NCI-H748 (cell line): ENCODE results near the gene CFAP70.
"Not testable (repeated sequence)": the region's sequence is repeated elsewhere in the genome, so short reads cannot be mapped to it uniquely, and the experiment has no call there.

Source experiments
- DNase-seq: peaks from one replicate; lab custom pipeline; 2025; ENCODE audit not compliant: unreplicated experiment; lab: John Stamatoyannopoulos, UW

Gene CFAP70

DNA sequence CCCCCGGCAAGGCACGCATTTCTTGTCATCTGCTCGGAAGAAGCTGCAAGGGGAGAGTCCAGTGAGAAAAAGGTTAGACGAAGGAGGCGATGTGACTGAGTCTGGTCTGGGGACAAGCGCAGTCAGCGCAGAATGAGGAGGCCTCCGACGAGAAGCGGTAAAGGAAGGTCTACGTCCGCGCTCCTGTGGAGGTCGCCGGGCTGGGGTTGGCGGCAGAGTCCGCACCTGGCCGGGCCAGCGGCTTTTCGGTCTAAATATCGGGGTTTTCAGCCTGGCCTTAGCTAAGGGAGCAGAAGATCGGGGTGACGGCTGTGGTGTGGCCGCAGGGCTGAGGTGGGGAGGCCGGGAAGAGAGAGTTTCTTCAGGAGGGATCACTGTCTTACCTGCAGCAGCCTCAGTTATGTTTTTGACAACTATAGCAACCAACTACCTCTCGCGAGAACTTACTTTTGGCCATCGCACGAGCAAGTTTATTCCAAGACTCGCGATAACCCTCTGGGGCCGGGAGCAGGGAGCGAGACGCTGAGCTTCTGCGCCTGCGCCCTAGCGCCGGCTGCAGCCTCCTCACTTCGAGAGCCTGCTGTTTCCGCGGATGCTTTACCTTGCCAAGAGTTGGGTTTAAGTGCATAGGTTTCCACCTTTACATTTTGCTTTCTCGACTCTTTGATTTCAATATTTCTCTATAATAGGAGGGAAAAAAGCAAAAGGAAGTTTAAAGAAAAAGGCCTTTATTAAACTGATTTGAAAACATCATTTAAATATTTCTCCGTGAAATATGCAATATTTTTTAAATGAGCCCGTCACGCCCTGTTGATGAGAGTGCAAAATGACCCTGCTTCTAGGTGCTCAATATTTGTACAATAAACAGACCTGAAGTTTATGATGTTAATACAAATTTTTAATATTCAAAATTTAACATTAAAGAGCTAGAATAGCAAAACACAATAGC is at the start of gene CFAP70:
Gene CFAP70, minus strand, starts transcription at position 534 of the 949 bp plus-strand sequence. CDS start 4,068 bp downstream, outside the sequence.
- DNase-seq: peak; percentile 96

DNA sequence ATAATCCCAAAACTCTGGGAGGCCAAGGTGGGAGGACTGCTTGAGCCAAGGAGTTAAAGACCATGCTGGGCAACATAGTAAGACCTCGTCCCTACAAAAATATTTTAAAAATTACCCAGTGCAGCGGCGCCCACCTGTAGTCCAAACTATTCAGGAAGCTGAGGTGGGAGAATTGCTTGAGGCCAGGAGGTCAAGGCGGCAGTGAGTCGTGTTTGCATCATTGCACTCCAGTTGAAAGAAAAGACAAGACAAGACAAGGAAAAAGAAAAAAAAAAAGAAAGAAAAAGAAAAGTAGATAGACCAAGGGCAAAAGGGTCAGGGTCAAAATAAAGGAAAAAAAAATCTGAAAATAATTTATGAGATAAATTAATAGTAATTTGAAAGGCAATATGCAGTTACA is 49.4 kb upstream of the CFAP70 start:
- DNase-seq: no peak

DNA sequence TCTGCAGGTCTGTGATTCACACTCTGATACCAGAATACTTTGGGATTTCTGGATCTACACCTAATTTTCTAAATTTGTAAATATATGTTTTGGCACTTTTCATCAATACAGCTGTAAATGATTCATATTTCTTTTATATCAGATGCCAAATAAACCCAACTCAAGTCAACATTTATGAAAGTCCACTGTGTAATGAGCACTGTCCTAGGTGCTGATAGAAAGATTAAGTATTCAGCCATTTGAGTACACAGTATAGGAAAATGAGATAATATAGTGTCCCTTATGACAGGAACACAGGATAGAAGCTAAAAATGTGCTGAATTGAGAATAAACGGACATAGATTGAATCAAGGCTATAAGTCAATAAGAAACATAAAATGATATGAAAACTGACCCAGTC is 48.8 kb upstream of the CFAP70 start:
- DNase-seq: no peak

DNA sequence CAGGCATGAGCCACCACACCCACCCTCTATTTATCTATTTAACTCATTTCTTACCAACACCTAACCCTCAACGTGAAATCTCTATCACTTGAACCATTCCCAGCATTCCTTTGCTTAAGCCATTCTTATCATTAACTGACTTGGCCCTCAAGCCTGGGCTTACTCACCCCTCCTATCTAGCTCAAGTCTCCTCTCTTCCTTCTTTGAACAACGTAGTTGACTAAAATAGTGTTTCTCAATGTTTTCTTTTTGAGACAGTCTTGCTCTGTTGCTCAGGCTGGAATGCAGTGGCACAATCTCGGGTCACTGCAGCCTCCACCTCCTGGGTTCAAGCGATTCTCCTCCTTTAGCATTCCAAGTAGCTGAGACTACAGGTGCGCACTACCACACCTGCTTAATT is 48.2 kb upstream of the CFAP70 start:
- no peak for DNase-seq

DNA sequence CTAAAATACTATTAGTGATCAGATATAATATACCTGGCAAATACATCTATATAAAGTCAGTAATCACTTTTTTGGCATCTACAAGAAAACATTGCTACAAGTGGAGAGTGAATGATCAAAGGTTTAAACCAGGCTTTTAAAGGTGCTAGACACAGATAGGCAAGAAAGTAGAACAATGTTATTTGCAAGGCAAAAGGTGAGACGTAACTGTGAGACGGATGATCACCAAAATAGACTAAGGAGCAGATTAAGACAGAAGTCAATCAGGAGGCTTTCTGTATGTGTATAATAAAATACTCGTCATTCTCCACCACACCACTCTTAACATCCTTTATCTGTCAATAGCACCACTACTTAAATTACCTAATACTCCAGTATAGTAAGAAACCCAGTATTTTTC is 46.9 kb upstream of the CFAP70 start:
- DNase-seq: no peak

DNA sequence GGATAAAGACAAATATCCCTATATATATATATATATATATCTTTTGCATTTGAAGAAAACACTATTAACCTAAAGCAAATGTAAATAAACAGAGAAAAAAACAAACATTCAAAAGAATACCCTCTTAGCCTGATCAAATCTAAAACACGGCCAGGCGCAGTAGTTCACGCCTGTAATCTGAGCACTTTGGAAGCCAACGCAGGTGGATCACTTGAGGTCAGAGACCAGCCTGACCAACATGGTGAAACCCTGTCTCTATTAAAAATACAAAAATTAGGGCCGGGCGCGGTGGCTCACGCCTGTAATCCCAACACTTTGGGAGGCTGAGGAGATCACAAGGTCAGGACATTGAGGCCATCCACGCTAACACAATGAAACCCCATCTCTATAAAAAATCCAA is 46.0 kb upstream of the CFAP70 start:
- peak; percentile 52 for DNase-seq

DNA sequence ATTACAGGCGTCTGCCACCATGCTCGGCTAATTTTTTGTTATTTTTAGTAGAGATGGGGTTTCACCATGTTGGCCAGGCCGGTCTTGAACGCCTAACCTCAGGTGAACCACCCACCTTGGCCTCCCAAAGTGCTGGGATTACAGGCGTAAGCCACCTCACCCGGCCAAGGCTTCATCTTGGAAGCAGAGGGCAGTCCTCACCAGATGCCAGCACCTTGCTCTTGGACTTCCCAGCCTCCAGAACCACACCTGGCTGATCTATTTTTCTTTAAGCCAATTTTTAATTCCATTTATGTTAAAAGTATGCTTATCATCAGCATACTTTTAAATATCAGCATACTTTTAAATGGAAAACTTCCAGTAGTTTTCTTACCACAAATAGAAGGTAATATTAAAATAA is 43.0 kb upstream of the CFAP70 start:
- DNase-seq: no peak

DNA sequence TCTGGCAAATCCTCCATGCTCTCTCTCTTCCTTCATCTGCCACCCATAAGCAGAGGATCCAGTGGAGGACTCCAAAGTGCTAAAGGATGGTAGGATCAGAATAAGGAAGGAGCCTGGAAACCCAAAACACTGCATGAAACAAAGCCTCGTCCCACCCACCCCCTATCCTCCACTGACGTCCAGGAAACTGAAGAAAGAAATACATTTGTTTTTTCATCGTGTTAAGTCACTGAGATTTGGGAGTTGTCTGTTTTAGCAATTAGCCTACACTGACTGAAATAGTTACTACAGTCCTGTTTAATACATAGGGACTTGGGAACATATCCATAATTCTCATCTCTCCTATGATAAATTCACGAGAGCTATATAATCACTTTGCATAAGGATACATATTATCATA is 40.4 kb upstream of the CFAP70 start:
- no peak for DNase-seq

DNA sequence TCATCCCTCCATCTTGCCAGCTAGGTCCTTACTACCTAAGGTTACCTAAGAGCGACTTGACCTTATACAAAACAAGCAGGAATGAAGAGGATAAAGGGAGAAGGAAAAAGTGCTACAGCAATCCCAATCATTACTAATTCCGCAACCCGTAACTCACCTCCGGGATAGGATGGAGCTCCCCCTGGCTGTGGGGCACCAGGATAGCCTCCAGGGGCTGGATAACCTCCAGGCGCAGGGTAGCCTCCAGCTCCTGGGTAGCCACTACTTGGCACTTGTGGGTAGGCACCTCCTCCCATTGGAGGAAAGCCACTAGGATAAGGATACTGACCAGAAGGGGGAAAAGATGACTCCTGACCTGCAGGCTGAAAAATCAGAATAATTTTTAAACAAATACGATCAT is 39.4 kb upstream of the CFAP70 start:
- DNase-seq: no peak

DNA sequence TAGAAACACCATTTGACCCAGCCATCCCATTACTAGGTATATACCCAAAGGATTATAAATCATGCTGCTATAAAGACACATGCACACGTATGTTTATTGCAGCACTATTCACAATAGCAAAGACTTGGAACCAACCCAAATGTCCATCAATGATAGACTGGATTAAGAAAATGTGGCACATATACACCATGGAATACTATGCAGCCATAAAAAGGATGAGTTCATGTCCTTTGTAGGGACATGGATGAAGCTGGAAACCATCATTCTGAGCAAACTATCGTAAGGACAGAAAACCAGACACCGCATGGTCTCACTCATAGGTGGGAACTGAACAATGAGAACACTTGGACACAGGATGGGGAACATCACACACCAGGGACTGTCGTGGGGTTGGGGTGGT is 35.7 kb upstream of the CFAP70 start:
- DNase-seq: not testable (repeated sequence)

DNA sequence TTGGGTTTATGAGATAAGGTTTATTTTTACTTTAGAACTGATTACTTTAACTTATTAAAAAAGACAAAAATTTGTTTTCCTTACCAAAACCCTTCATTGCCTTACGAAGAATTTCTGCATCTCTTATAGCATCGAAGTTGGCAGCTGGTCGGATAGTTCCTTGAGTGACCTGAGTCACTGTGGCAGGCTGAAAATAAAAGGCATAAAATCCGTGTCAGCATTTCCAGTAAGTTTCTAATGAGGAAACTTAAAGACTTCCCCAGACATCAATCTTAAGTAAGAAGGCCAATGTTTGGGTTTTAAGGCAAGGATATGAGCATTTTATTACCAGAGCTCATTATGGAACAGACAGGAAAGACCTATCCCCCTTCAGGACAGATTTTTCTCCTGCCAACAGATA is 29.6 kb upstream of the CFAP70 start:
- DNase-seq: no peak

DNA sequence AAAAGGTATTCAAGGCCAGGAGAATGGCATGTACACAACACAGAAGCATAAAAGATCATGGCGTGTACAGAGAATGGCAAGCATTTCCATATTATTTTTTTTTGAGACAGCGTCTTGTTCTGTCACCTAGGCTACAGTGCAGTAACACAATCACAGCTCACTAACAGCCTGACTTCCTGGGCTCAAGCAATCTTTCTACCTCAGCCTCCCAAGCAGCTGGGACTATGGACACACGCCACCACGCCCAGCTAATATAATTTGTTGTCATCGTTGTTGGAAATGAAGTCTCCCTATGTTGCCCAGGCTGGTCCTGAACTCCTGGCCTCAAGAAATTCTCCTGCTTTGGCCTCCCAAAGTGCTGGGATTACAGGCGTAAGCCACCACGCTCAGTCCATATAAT is 27.9 kb upstream of the CFAP70 start:
- no peak for DNase-seq

DNA sequence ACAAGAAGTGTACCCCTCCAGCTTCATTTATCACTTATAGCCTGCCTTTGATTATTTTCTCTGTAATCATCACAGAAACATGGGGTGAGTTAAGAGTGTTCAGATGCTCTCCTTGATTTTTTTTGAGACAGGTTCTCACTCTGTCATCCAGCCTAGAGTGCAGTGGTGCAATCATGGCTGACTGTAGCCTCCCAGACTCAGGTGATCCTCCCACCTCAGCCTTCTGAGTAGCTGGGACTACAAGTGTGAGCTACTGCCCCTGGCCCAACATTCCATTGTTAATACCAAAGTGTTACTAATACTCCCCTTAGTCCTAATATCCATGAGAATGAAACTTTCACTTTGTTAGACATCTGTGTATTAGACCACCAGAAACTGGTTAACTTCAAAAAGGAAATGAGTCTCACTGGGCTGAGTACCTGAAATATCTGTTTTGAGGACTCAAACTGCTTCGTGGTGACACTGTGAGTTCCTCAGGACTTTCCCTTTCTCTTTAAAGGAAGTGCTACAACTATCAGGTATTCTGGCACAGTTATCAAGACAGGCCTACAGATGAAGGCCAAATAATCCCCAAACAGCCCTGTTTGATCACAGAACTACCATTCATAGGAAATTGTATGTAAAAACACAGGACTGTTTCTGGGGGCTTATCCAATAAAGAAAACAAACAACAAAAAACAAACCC is 20.5 kb upstream of the CFAP70 start:
- DNase-seq: no peak

DNA sequence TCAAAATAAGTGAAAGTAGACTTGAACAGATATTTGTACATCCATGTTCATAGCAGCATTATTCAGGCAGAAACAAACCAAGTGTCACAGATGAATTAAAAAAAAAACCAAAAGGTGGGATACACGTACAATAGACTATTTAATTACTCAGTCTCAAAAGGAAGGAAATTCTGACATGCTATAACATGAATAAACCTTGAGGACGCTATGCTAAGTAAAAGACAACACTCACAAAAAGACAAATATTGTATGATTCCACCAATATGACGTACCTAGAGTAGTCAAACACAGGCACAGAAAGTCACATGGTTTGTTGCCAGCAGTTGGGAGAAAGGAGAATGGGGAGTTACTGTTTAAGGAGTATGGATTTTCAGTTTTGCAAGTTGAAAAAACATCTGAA is 18.0 kb upstream of the CFAP70 start:
- no peak for DNase-seq

DNA sequence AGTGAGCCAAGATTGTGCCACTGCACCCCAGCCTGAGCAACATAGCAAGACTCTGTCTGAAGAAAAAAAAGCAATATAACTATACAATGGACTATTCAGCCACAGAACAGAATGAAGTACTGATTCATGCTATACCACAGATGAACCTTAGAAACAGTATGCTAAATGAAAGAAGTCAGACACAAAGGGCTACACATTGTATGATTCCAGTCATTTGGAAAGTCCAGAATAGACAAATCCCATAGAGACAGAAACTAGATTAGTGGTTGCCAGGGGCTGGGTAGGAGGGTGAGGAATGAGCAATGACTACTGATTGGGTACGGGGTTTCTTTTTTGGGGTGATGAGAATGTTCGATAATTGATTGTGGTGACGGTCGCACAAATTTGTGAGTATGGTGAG is 9.6 kb upstream of the CFAP70 start:
- DNase-seq: no peak

DNA sequence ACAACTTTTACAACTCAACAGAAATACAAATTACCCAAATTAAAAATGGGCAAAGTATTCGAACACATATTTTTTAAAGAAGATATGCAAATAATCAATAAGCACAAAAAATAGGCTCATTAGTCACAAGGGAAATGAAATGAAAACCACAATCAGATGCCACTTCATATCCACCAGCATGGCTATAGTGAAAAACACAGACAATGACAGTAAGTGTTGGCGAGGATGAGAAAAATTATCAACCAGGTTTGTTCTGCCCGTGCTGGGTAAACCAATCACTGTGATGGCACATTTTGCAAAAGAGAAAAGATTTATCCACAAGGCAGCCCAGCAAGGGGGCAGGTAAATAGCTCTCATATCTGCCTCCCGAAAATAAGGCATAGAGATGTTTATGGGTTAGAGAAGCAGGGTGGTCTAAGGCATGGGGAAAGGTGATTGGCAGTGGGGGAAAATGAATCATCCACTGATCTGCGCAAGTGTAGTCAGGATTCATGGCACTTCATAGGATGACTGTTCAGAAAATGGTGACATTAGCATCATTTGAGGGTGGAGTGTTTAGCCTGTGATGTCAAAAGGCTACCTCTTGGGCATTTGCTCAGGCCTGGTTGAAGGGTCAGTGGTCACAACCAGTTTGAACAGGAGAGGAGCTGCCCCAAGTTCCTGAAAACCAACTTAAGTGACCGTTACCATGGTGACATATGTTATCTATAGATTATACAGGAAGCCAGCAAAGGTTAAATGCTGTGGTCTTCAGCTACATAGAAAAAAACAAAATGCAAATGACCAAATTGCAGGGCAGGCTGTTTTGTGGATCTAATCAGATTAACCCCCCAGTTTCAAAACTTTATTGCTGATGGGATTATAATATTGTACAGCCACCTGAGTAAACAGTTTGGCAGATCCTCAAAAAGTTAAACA is 8.0 kb upstream of the CFAP70 start:
- DNase-seq: no peak

DNA sequence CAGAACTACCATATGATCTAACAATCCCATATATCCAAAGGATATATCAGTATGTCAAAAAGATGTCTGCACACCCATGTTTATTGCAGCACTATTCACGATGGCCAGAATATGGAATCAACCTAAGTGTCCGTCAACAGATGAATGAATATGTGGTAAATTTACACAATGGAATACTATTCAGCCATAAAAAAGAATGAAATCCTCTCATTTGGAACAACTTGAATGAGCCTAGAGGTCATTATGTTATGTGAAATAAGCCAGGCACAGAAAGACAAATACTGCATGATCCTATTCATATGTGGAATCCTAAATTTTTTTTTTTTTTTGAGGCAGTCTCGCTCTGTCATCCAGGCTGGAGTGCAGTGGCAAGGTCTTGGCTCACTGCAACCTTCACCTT is 6.3 kb upstream of the CFAP70 start:
- no peak for DNase-seq

DNA sequence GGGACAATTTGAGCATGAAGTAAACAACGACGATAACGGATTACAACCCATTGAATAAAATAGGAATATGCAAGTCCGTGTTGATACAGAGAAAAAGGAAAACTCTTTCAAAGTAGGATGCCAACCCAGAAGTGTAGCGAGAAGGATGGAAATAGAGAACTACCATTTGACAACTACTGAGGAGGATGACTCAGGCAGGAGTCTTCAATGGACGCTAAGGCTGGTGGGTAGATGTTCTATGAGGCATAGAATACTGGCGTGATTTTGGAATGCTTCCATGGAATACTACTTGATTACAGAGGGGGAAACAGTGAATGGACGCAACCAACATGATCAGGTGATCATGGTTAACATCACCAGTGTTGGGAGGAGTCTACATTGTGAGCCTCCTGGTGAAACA is 828 bp upstream of the CFAP70 start:
- DNase-seq: peak; percentile 44

DNA sequence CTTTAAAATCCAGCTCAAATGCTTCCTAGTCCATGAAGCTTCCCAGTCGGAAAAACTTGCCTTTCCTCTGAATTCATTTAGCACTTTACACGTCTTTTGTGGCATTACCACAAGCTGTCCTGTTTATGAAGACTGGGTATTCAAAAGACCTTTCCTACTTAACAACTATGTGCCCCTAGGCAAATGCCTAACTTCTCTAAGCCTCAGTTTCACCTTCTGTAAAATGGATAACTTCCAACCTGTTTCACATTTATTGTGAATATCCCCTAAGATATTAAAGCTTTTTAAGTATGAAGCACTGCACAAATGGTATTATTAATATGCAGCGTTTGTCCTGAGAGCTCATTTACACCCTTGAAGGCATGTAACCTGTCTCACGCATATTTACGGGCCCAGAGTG is 843 bp downstream of the CFAP70 start:
- no peak for DNase-seq

DNA sequence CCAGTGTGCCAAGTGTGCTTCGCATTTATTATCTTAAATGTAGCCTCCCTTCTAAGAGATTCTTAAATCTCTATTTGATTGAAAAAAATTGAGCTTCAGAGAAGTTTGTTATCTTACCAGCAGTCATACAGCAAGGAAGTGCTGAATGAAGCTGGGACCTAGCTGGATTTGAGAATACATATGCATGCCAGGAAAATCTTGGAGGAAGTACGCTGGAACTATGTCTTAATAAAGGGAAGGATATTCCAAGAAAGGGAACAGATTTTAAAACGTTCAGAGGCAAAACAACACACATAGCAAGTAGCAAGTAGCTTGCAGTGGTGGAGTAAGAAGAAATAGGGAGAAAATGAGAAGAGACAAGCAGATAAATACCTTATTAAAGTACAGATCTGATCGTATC is 1.5 kb downstream of the CFAP70 start:
- no peak for DNase-seq

DNA sequence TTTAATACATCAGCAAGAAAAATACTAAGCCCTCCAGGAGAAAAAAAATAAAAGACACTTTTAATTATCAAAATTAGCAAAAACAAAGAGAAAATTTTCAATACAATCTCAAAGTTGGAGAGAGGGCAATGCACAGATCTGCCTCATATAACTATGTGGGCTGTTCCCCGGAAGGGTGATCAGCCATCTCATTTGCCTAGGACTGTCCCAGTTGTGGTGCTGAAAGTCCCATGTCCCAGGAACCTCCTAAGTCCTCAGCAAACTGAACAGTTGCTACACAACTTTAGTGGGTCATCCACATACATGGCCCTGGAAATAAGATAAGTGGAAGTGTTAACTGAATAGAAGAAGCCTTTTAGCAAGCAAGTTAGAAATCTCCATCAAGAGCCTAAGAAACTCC is 14.4 kb downstream of the CFAP70 start:
- DNase-seq: no peak
